Keratinocyte (primary cell): ENCODE measurements around the gene SLC26A9.

Experiments used
- CTCF ChIP-seq, 3 experiments: IDR thresholded peaks in 1 of 3; conservative IDR thresholded peaks in 1 of 3; optimal IDR thresholded peaks in 1 of 3; 2 replicates in 2 of 3; 3 replicates in 1 of 3; pipeline versions ENCODE3 to v1.5.1; 2011; ENCODE audit warnings: low read length in 3 of 3, mild to moderate bottlenecking in 3 of 3, moderate library complexity in 2 of 3, control low read depth in 1 of 3, inconsistent platforms in 1 of 3; ENCODE audit not compliant: insufficient read depth in 2 of 3; ENCODE audit errors: extremely low read depth in 1 of 3
- EZH2 ChIP-seq: IDR thresholded peaks from one replicate; pipeline ENCODE4 v1.6.1; 2012; ENCODE audit warnings: inconsistent platforms, mild to moderate bottlenecking, low read length, moderate library complexity

GRCh38 chr1:205991237-205991636, 48.0 kb upstream of the SLC26A9 start:
- no peak for TF ChIP-seq CTCF (optimal IDR thresholded peaks at IDR 0.05 in 1 of 3, IDR thresholded peaks at IDR 0.05 in 1 of 3, conservative IDR thresholded peaks at IDR 0.05 in 1 of 3; ENCODE audit: extremely low read depth in 1 of 3, insufficient read depth in 2 of 3, low read length in 3 of 3)
- no peak for TF ChIP-seq EZH2
